Erythroblast (primary cell): ENCODE results near the gene BORCS8.

Experiments
- GATA1 ChIP-seq: IDR thresholded peaks from 2 replicates; pipeline ENCODE4 v1.6.1; 2011; ENCODE audit warnings: low read depth, mild to moderate bottlenecking, control low read depth, low read length, moderate library complexity
- POLR2A ChIP-seq: IDR thresholded peaks from 2 replicates; pipeline ENCODE4 v1.6.1; 2011; ENCODE audit warnings: mild to moderate bottlenecking, low read length

- TF ChIP-seq POLR2A (no peak), GATA1 (no peak)
Measured at GRCh38 chr19:19147344-19147743, 44.6 kb downstream of the BORCS8 start.
